Endodermal cell (in vitro differentiated cells): Measurements from ENCODE around the gene NFATC1. TPM values are rescaled to one million over a fixed set of nuclear protein-coding genes. Genes with fewer than 3 reads are reported as not detected.

Experiments used
- DNase-seq: peaks from one replicate; pipeline ENCODE4 v3.0.0-alpha.2; 2017
- H3K27ac ChIP-seq: 2 replicates; pipeline ENCODE4 v1.5.1; 2013; ENCODE audit warnings: mild to moderate bottlenecking, low read depth, low read length, moderate library complexity
- H3K27me3 ChIP-seq: 2 replicates; pipeline ENCODE4 v1.6.1; 2013; ENCODE audit warnings: mild to moderate bottlenecking, low read length, moderate library complexity; ENCODE audit not compliant: insufficient read depth, control insufficient read depth, poor library complexity, severe bottlenecking
- H3K36me3 ChIP-seq: 2 replicates; pipeline ENCODE4 v1.7.0; 2013; ENCODE audit warnings: mild to moderate bottlenecking, low read length, moderate library complexity; ENCODE audit not compliant: control insufficient read depth, insufficient read depth
- H3K4me1 ChIP-seq: one replicate; pipeline ENCODE4 v1.7.0; 2013; ENCODE audit warnings: low read length; ENCODE audit not compliant: control insufficient read depth, insufficient read depth
- H3K4me3 ChIP-seq: 2 replicates; pipeline ENCODE4 v1.5.1; 2013; ENCODE audit warnings: mild to moderate bottlenecking, low read length, moderate library complexity
- H3K9ac ChIP-seq: 2 replicates; pipeline ENCODE4 v1.6.1; 2013; ENCODE audit warnings: mild to moderate bottlenecking, low read length, moderate library complexity; ENCODE audit not compliant: poor library complexity, severe bottlenecking; ENCODE audit errors: extremely low read depth
- H3K9me3 ChIP-seq: 2 replicates; pipeline ENCODE4 v1.6.1; 2013; ENCODE audit warnings: mild to moderate bottlenecking, low read length, moderate library complexity; ENCODE audit not compliant: control insufficient read depth
- H3K27ac Mint-ChIP-seq: 2 replicates; pipeline ENCODE4 v1.8.0; 2020; ENCODE audit warnings: mixed read lengths
- H3K27me3 Mint-ChIP-seq: 2 replicates; pipeline ENCODE4 v1.8.0; 2021; ENCODE audit warnings: mild to moderate bottlenecking, mixed read lengths; ENCODE audit not compliant: insufficient read depth
- H3K36me3 Mint-ChIP-seq: 2 replicates; pipeline ENCODE4 v1.8.0; 2020; ENCODE audit warnings: low read depth, mixed read lengths
- H3K4me1 Mint-ChIP-seq: 2 replicates; pipeline ENCODE4 v1.8.0; 2020; ENCODE audit warnings: mixed read lengths
- H3K4me3 Mint-ChIP-seq: 2 replicates; pipeline ENCODE4 v1.8.0; 2020; ENCODE audit warnings: mild to moderate bottlenecking, moderate library complexity, mixed read lengths
- H3K9me3 Mint-ChIP-seq: 2 replicates; pipeline ENCODE4 v1.8.0; 2020; ENCODE audit warnings: mild to moderate bottlenecking, mixed read lengths
- WGBS, 2 experiments: methylation state at CpG; one replicate each; pipeline versions ENCODE4 v1.1.5 to v1.1.7; 2013; ENCODE audit warnings: missing lambda C conversion rate in 2 of 2, mixed read lengths in 1 of 2; ENCODE audit not compliant: insufficient coverage in 1 of 2, insufficient read length in 1 of 2; 5-methylcytosine and 5-hydroxymethylcytosine counted together
- total RNA-seq, 2 donors: library from RNA; stranded (reverse); fragmentation: NEBNext Ultra II Directional in 1 of 2; extraction: Animal tissue kit (Norgen Biotek cat#: 25700) in 1 of 2; gene quantifications; 2 replicates in 1 of 2; 3 replicates in 1 of 2; pipeline ENCODE4 v1.2.1, GENCODE V29; 2021
- TF ChIP-seq, protein P1 (sequence below): fragments of 200-600 bp; sonication (generic); conservative IDR thresholded peaks from 2 replicates; pipeline ENCODE4 v1.5.0; 2021; ENCODE audit warnings: antibody characterized with exemption, mild to moderate bottlenecking

Gene NFATC1
- total RNA-seq, 2 donors from 2014 or later = 23.4 to 32.5 TPM

DNA sequence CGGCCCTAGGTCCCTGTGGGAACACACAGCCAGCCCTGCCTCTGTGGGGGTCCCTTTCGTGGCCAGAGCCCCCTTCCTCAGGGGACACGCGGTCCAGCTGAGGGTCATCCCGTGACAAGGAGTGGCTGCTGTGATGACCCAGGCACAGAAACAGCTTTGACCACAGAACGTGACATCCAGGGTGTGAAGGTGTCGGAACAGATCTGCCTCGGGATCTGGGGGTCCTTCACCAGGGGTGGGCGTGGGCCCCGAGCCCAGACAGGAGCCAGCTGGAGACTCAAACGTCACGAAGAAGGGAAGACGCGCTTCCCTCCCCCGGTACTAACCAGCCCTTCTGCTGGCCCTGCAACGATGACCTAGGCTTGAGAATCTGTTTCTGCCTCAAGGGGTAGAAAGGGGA lies 75.9 kb downstream of the NFATC1 start:
- no peaks in the 10 kb centered on the region for H3K4me1 ChIP-seq
- H3K36me3 Mint-ChIP-seq = peaks cover 37% of the 10 kb centered on the region
- H3K9me3 ChIP-seq = no peaks in the 10 kb centered on the region
- H3K4me3 ChIP-seq = no peak overlapping the region
- WGBS, 2 experiments = 91 to 96% methylated on average over 13 to 16 of the region's 16 CpGs
- H3K4me1 Mint-ChIP-seq = no peaks in the 10 kb centered on the region
- no peak overlapping the region for H3K27ac Mint-ChIP-seq
- no peaks in the 10 kb centered on the region for H3K27me3 ChIP-seq
- no peak overlapping the region for H3K4me3 Mint-ChIP-seq
- H3K27ac ChIP-seq = no peak overlapping the region
- no peak overlapping the region for H3K9ac ChIP-seq
- H3K27me3 Mint-ChIP-seq = no peaks in the 10 kb centered on the region
- TF ChIP-seq, protein P1, sequence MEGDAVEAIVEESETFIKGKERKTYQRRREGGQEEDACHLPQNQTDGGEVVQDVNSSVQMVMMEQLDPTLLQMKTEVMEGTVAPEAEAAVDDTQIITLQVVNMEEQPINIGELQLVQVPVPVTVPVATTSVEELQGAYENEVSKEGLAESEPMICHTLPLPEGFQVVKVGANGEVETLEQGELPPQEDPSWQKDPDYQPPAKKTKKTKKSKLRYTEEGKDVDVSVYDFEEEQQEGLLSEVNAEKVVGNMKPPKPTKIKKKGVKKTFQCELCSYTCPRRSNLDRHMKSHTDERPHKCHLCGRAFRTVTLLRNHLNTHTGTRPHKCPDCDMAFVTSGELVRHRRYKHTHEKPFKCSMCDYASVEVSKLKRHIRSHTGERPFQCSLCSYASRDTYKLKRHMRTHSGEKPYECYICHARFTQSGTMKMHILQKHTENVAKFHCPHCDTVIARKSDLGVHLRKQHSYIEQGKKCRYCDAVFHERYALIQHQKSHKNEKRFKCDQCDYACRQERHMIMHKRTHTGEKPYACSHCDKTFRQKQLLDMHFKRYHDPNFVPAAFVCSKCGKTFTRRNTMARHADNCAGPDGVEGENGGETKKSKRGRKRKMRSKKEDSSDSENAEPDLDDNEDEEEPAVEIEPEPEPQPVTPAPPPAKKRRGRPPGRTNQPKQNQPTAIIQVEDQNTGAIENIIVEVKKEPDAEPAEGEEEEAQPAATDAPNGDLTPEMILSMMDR = no peak
- DNase-seq = no peak
- H3K36me3 ChIP-seq = peaks cover 8% of the 10 kb centered on the region
- H3K9me3 Mint-ChIP-seq = peaks cover 3% of the 10 kb centered on the region

DNA sequence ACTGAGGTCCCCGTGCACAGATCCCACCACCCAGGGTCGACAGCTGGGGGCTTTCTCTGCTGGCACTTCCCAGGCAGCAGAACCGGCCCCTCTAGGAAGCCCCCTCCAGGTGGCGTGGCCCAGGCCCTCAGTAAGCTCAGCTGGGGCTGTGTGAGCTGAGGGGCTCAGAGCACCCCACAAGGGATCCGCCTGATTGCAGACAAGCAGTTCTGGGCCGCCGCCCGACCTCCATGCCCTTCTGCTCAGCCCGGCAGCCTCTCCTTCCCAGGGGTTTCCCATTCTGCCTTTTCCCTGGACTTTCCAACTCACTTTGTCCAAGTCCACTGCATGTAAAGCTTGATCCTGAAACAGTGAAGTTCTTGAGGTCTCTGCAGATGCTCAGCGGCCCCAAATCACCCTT lies 76.4 kb downstream of the NFATC1 start:
- no peak overlapping the region for H3K27ac Mint-ChIP-seq
- Histone ChIP-seq H3K4me1 (no peaks in the 10 kb centered on the region), H3K27me3 (no peaks in the 10 kb centered on the region), H3K9ac (no peak overlapping the region), H3K9me3 (no peaks in the 10 kb centered on the region), H3K27ac (no peak overlapping the region), H3K4me3 (no peak overlapping the region), H3K36me3 (peaks cover 8% of the 10 kb centered on the region)
- TF ChIP-seq, protein P1 = no peak
- H3K27me3 Mint-ChIP-seq = no peaks in the 10 kb centered on the region
- no peak overlapping the region for H3K4me3 Mint-ChIP-seq
- WGBS, 2 experiments = 94% methylated on average over 6 to 10 of the region's 10 CpGs
- peaks cover 3% of the 10 kb centered on the region for H3K9me3 Mint-ChIP-seq
- peaks cover 42% of the 10 kb centered on the region for H3K36me3 Mint-ChIP-seq
- no peak for DNase-seq
- no peaks in the 10 kb centered on the region for H3K4me1 Mint-ChIP-seq

DNA sequence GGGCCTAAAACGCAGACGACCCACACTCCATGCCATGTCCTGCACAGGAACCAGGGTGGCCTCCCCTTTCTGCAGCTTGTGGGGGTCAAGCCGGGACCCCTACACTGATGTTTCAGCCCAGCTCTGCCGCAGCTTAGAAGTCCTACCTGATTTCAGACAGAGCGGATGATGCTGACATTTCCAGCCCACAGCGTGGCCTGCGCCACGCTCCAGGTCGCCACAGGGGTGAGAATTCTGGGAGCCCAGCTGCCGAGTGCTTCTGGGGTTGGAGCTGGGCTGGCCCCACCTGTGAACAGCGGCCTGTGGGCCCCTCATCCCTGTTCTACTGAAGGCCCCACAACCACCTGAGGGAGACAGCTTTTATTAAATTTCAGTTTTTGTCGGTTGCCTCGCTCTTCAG lies 77.2 kb downstream of the NFATC1 start:
- TF ChIP-seq, protein P1 = no peak
- Mint-ChIP-seq H3K27ac (no peak overlapping the region), H3K9me3 (peaks cover 3% of the 10 kb centered on the region), H3K4me3 (no peak overlapping the region), H3K27me3 (no peaks in the 10 kb centered on the region), H3K36me3 (peaks cover 39% of the 10 kb centered on the region), H3K4me1 (no peaks in the 10 kb centered on the region)
- no peak for DNase-seq
- Histone ChIP-seq H3K4me3 (no peak overlapping the region), H3K4me1 (no peaks in the 10 kb centered on the region), H3K36me3 (peaks cover 3% of the 10 kb centered on the region), H3K27me3 (no peaks in the 10 kb centered on the region), H3K27ac (no peak overlapping the region), H3K9ac (no peak overlapping the region), H3K9me3 (no peaks in the 10 kb centered on the region)
- 95% methylated on average over 12 to 13 of the region's 13 CpGs for WGBS, 2 experiments
